NCI-H2227 (cell line): ENCODE data around the gene TEX29.

Source experiments
- DNase-seq: peaks from one replicate; lab custom pipeline; 2025; ENCODE audit not compliant: unreplicated experiment; lab: John Stamatoyannopoulos, UW

TEX29 gene

GRCh38 chr13:111390522-111391270 lies 70.3 kb downstream of the TEX29 start:
- DNase-seq = no peak

- DNase-seq = no peak
Observed at GRCh38 chr13:111392486-111392885, 72.0 kb downstream of the TEX29 start.

- no peak for DNase-seq
Observed at GRCh38 chr13:111393221-111393790, 72.9 kb downstream of the TEX29 start.
